OCI-LY1 (cell line): ENCODE measurements around the gene MRLN.
"Not testable (repeated sequence)": the region's sequence is repeated elsewhere in the genome, so short reads cannot be mapped to it uniquely, and the experiment has no call there.

Experiments used
- H2AFZ ChIP-seq: fragments of 200-600 bp; sonication (generic), shearing (Covaris generic); 2 replicates; pipeline ENCODE4 v1.6.0; 2014; ENCODE audit warnings: antibody characterized with exemption, mild to moderate bottlenecking, low read length
- H3F3A ChIP-seq: fragments of 200-600 bp; sonication (generic), shearing (Covaris generic); 2 replicates; pipeline ENCODE4 v1.6.0; 2014; ENCODE audit warnings: mild to moderate bottlenecking, antibody characterized with exemption, low read length, moderate library complexity; ENCODE audit not compliant: insufficient read depth
- H3K27ac ChIP-seq: fragments of 200-600 bp; sonication (generic); 2 replicates; pipeline ENCODE4 v1.5.1; 2014; ENCODE audit warnings: low read length, mixed run types, mild to moderate bottlenecking, low read depth; ENCODE audit not compliant: poor library complexity, severe bottlenecking
- H3K27me3 ChIP-seq: fragments of 200-600 bp; sonication (generic); 2 replicates; pipeline ENCODE4 v1.6.0; 2014; ENCODE audit warnings: antibody characterized with exemption, mild to moderate bottlenecking, low read length, moderate library complexity; ENCODE audit not compliant: insufficient read depth
- H3K36me3 ChIP-seq: fragments of 200-600 bp; sonication (generic); 2 replicates; pipeline ENCODE4 v1.6.1; 2014; ENCODE audit warnings: mild to moderate bottlenecking, antibody characterized with exemption, low read length, moderate library complexity, mixed read lengths; ENCODE audit not compliant: insufficient read depth
- H3K4me1 ChIP-seq: fragments of 200-600 bp; sonication (generic); 2 replicates; pipeline ENCODE4 v1.5.1; 2014; ENCODE audit warnings: mild to moderate bottlenecking, low read length, moderate library complexity; ENCODE audit not compliant: insufficient read depth, severe bottlenecking
- H3K4me2 ChIP-seq: fragments of 200-600 bp; sonication (generic), shearing (Covaris generic); 2 replicates; pipeline ENCODE4 v1.6.1; 2014; ENCODE audit warnings: low read length
- H3K4me3 ChIP-seq: fragments of 200-600 bp; sonication (generic); 2 replicates; pipeline ENCODE4 v1.5.1; 2014; ENCODE audit warnings: low read length, low read depth, mild to moderate bottlenecking, mixed read lengths; ENCODE audit not compliant: poor library complexity, severe bottlenecking
- H3K79me2 ChIP-seq: fragments of 200-600 bp; shearing (Covaris generic); 2 replicates; pipeline ENCODE4 v1.6.1; 2016; ENCODE audit warnings: mixed run types, low read length, mixed read lengths; ENCODE audit not compliant: insufficient read depth
- H3K9ac ChIP-seq: fragments of 200-600 bp; sonication (generic), shearing (Covaris generic); 2 replicates; pipeline ENCODE4 v1.6.1; 2014; ENCODE audit warnings: mild to moderate bottlenecking, low read length, mixed read lengths
- H3K9me2 ChIP-seq: fragments of 200-600 bp; sonication (generic), shearing (Covaris generic); 2 replicates; pipeline ENCODE4 v1.6.1; 2014; ENCODE audit warnings: low read depth, mild to moderate bottlenecking, low read length, mixed read lengths
- H3K9me3 ChIP-seq: fragments of 200-600 bp; shearing (Covaris generic); 2 replicates; pipeline ENCODE4 v1.6.1; 2014; ENCODE audit warnings: low read length, mixed read lengths
- H4K20me1 ChIP-seq: fragments of 200-600 bp; sonication (generic), shearing (Covaris generic); 2 replicates; pipeline ENCODE4 v1.6.0; 2016; ENCODE audit warnings: mild to moderate bottlenecking, low read length; ENCODE audit not compliant: insufficient read depth
- EZH2 ChIP-seq: fragments of 200-600 bp; sonication (generic), shearing (Covaris generic); IDR thresholded peaks from 2 replicates; pipeline ENCODE4 v1.8.0; 2017; ENCODE audit warnings: borderline replicate concordance, mixed run types, mild to moderate bottlenecking, antibody characterized with exemption, low read length, moderate library complexity, mixed read lengths
- TF ChIP-seq, protein P1 (sequence below): fragments of 200-600 bp; sonication (generic), shearing (Covaris generic); IDR thresholded peaks from 2 replicates; pipeline ENCODE4 v1.5.1; 2017; ENCODE audit warnings: mild to moderate bottlenecking, antibody characterized with exemption, low read length, moderate library complexity, mixed read lengths

Gene MRLN

DNA sequence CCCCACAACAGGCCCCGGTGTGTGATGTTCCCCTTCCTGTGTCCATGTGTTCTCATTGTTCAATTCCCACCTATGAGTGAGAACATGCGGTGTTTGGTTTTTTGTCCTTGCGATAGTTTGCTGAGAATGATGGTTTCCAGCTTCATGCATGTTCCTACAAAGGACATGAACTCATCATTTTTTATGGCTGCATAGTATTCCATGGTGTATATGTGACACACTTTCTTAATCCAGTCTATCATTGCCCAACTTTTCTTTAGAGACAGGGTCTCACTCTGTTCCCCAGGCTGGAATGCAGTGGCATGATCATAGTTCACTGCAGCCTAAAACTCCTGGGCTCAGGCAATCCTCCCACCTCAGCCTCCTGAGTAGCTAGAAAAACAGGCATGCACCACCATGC lies 32.2 kb upstream of the MRLN start:
- not testable (repeated sequence) for H3K79me2 ChIP-seq, H3F3A ChIP-seq, H4K20me1 ChIP-seq, H3K27ac ChIP-seq, H3K4me1 ChIP-seq, H3K4me2 ChIP-seq, H2AFZ ChIP-seq, H3K9ac ChIP-seq, H3K4me3 ChIP-seq, H3K9me3 ChIP-seq, H3K9me2 ChIP-seq, H3K27me3 ChIP-seq
- H3K36me3 ChIP-seq, result peaks cover 11% of the 10 kb centered on the region

DNA sequence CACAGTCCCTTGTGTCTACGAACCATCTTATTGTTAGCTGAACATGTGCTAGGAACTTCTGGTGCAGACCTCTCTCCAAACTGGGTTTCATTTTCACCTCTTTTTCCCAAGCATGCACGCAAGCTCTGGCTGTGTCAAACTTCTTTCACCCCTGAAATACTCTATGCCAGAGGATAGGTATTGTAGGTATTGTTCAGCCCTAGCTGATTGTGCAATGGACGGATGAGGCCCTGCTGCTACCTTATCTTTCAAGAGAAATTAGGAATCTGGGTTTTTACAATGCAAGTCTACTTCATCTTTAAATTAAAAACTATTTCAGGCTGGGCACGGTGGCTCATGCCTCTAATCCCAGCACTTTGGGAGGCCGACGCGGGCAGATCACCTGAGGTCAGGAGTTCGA lies 28.3 kb upstream of the MRLN start:
- H3K27me3 ChIP-seq, result no peaks in the 10 kb centered on the region
- no peak overlapping the region for H3K4me3 ChIP-seq
- H3F3A ChIP-seq, result no peaks in the 10 kb centered on the region
- TF ChIP-seq EZH2, result no peak
- TF ChIP-seq, protein P1, sequence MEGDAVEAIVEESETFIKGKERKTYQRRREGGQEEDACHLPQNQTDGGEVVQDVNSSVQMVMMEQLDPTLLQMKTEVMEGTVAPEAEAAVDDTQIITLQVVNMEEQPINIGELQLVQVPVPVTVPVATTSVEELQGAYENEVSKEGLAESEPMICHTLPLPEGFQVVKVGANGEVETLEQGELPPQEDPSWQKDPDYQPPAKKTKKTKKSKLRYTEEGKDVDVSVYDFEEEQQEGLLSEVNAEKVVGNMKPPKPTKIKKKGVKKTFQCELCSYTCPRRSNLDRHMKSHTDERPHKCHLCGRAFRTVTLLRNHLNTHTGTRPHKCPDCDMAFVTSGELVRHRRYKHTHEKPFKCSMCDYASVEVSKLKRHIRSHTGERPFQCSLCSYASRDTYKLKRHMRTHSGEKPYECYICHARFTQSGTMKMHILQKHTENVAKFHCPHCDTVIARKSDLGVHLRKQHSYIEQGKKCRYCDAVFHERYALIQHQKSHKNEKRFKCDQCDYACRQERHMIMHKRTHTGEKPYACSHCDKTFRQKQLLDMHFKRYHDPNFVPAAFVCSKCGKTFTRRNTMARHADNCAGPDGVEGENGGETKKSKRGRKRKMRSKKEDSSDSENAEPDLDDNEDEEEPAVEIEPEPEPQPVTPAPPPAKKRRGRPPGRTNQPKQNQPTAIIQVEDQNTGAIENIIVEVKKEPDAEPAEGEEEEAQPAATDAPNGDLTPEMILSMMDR, result no peak
- no peaks in the 10 kb centered on the region for H3K79me2 ChIP-seq
- no peaks in the 10 kb centered on the region for H4K20me1 ChIP-seq
- H3K36me3 ChIP-seq, result no peaks in the 10 kb centered on the region
- no peak overlapping the region for H3K4me2 ChIP-seq
- no peak overlapping the region for H2AFZ ChIP-seq
- no peaks in the 10 kb centered on the region for H3K9me3 ChIP-seq
- H3K9me2 ChIP-seq, result no peaks in the 10 kb centered on the region
- H3K9ac ChIP-seq, result no peak overlapping the region
- H3K27ac ChIP-seq, result no peak overlapping the region
- H3K4me1 ChIP-seq, result no peaks in the 10 kb centered on the region

DNA sequence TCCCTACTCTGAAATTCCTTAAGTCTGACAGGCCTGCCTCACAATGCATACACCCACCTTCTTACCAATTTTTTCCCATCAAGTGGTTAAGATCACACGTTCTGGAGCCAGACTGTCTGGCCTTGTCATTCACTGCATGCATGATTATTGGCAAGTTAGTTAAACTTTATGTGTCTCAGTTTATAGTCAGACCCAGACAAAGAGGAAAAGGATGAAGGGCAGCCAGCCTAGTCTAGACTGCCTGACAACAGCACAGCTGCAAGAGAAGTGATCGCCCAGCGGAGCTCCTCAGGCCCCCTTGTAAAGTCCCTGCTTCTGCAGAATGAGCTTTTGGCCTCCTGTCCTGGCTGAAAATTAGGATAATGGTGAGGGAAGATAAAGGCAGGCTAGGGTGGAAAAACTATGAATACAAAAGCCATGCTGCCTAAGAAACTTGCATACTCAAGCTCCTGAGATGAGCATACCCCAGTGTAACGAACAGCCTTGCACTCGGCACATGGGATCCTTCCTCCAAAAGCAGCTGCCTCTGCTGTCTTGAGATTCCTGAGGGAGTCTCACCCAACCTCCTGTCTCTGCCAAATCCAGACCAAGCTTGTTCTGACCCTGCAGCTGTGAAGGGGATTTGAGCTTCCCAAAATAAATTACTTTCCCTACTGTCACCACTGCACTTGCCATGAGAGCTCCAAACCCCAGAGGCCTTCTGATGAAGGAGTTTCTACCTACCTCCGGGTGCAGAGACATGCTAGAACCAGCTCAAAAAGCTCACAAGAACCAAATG lies 26.7 kb upstream of the MRLN start:
- TF ChIP-seq EZH2, result no peak
- TF ChIP-seq, protein P1, result no peak
- Histone ChIP-seq H3K9ac (no peak overlapping the region), H3K79me2 (no peaks in the 10 kb centered on the region), H3K9me3 (no peaks in the 10 kb centered on the region), H3F3A (no peaks in the 10 kb centered on the region), H4K20me1 (no peaks in the 10 kb centered on the region), H3K4me1 (no peaks in the 10 kb centered on the region), H3K4me3 (no peak overlapping the region), H3K36me3 (no peaks in the 10 kb centered on the region), H3K27me3 (no peaks in the 10 kb centered on the region), H3K9me2 (no peaks in the 10 kb centered on the region), H2AFZ (no peak overlapping the region), H3K4me2 (no peak overlapping the region), H3K27ac (no peak overlapping the region)

DNA sequence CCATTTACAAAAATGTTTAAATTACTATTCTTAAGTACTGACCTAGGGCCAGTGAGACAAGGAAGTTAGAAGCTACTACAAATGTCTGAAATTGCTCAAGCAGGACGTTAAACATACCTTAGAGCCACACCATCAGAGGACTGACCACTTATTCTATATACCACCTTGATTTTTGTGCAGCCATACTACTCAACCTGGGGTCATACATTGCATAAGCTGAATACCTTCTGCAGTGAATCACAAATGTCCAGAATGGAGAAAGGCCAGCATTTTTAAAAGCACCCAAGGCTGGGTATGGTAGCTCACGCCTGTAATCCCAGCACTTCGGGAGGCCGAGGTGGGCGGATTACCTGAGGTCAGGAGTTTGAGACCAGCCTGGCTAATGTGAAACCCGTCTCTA lies 21.2 kb upstream of the MRLN start:
- Histone ChIP-seq H3K79me2 (no peaks in the 10 kb centered on the region), H3K9me3 (no peaks in the 10 kb centered on the region), H2AFZ (no peak overlapping the region), H3K9me2 (no peaks in the 10 kb centered on the region), H3F3A (no peaks in the 10 kb centered on the region), H3K4me1 (no peaks in the 10 kb centered on the region), H3K27ac (no peak overlapping the region), H3K9ac (no peak overlapping the region), H4K20me1 (no peaks in the 10 kb centered on the region), H3K27me3 (no peaks in the 10 kb centered on the region), H3K36me3 (no peaks in the 10 kb centered on the region), H3K4me2 (no peak overlapping the region), H3K4me3 (no peak overlapping the region)
- no peak for TF ChIP-seq EZH2
- TF ChIP-seq, protein P1, result no peak
